ENCODE results near the gene SCARF1.

Gene SCARF1

DNA sequence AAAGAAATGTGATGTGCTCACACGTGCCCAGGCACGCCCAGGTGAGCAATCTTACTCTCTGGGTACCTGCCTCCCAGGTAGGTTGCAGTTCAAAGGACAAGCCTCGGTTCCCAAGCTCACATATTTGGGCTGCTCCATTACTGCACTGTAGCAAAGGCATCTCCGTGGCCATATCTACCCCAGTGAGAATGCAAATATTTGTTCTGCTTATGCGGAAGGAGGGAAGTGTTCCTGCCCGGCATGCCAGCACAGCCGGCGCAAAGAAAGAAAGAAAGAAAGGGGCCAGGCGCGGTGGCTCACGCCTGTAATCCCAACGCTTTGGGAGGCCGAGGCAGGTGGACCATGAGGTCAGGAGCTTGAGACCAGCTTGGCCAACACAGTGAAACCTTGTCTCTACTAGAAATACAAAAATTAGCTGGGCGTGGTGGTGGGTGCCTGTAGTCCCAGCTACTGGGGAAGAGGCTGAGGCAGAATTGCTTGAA lies 47.6 kb downstream of the SCARF1 start:
- no peak for DNase-seq

DNA sequence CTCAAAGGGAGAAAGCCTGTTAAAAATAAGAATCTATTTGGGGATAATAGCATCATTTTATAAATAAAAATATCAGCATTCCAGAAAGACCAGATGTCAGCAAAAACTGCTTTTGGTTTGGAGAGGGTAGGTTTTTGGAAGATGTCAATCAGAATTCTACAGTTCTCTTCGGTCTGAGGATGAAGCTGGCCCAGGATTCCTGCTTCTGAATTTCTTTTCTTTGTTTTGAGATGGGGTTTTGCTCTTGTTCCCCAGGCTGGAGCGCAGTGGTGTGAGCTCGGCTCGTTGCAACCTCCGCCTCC lies 52.0 kb downstream of the SCARF1 start:
- no peak for DNase-seq

DNA sequence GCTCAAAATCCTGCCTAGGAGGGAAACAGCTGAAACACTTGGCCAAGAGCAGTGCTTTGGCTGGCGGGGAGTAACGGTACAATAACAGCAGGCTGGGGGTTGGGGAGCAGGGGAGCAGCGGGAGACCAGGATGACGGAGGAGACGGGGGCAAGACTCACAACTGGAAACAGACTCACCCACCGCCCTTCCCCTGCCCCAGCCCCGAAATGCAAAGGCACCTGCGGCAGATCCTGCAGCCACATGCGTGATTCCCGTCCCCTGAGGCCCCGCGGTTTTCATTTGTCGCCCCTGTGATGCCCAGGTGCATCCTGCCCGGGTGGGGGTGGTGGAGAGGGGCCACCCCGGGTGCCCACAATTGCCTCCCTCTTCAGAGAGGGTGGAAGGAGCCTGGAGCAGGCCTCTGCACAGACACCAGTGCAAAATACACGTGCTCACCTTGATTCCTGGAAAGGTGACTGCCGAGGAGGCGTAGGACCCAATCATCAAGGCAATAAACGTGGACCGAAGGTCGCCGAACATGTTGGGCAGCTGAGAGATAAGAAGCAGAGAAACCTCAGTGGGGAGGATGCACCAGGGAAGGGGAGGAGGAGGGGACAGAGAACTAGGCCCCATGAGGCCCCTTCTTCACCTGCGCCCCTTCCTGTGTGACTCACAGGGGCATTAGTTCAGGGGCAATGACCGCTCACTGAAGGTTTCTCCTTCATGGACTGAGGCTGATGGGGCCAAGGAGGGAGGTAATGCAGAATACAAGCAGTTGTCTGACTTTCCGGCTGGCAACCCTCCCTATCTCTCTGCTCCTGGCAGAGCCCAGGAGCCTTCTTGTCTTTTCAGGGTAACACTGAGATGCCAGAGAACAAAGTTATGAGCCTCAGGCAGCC lies 52.5 kb downstream of the SCARF1 start:
- DNase-seq: no peak

DNA sequence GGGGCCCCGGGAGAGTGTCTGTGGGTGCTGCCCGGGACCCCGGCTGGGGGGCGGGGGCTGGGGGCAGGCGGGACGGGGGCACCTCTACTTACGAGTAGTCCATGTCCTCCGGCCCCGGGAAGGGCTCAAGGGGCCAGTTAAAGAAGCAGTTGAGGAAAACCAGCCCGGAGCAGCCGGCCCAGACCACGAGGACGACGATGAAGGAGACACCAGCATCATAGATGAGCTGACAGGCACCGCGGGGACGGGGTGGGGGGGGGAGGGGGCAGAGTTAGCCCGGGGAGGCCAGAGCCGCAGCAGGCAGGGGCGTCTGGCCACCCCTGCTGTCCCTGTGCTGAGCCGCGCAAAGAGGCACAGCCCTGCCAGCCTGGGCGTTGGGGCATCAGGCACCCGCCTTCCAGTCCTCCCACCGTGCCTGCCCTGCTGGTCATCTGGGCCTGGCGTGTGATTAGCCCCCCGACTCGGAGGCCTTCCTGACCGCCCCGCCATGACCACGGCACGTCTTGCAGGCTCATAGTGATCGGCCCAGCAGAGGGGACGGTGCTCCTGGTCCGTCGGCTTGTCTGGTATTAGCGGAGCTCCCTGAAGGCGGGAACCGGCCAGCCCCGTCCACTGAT lies 54.0 kb downstream of the SCARF1 start:
- no peak for DNase-seq

DNA sequence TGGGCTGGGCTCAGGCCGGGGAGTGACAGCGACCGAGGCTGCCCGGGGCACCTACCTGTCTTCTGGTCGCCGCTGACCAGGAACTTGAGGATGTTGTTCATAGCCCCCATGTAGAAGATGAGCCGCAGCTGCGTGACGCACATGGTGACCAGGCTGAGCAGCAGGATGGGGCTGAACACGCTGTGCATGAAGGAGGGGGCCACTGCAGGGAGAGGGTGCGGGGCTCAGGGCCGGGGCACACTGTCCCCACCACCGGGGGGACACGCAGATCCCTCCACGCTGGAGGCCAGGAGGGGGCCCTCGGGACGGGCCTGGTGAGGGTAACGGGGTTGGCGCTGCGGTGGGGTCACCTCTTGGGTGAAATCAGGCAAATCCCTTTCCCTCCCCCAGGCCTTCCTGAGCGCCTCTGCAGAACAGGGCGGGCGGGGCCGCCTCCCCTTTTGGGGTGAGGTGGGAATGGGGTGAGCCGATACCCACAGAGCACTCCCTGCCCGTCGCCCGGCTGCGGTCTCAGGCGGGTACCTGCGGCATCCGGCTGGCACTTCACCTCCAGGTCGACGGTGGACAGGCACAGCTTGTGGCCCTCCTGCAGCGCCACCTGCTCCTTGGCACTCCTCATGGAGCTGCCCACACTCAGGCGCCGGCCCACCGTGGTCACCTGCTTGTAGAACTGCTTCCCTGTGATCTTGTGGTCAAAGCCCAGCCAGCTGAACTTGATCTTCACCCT lies 54.6 kb downstream of the SCARF1 start:
- DNase-seq: no peak

DNA sequence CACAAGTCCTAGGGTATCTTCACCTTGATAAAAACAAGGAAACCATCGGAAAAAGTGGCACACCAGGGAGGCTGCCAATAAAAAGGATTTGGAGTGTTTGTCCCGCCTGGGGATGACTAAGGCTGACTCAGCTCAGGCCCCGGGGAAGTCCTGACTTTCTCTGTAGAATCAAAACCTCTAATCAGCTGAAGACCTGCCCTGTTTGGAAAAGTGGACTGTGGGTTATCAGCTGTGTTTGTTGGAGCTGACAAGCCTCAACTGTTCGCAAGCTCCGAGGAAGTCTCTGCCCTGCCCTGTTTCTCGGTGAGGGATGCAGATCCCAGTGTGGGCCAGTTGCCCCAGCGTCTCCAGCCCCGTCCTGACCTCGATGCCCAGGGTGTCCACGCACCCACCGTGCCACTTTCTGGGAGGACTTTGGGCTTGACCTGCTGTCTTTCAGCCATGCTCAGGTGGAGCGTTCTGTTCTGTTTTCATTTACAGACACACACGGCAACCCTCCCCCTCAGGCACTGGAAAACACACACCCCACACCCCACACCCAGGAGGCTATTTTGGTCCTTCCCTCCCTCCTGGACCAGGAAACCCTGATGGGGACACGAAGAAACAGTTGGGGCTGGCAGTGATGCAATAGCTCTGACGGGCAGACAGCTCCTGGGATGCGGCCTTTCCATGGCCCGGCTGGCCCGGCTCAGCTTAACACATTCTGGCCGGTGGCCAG lies 55.3 kb downstream of the SCARF1 start:
- peak; percentile 67 to 88 for DNase-seq

DNA sequence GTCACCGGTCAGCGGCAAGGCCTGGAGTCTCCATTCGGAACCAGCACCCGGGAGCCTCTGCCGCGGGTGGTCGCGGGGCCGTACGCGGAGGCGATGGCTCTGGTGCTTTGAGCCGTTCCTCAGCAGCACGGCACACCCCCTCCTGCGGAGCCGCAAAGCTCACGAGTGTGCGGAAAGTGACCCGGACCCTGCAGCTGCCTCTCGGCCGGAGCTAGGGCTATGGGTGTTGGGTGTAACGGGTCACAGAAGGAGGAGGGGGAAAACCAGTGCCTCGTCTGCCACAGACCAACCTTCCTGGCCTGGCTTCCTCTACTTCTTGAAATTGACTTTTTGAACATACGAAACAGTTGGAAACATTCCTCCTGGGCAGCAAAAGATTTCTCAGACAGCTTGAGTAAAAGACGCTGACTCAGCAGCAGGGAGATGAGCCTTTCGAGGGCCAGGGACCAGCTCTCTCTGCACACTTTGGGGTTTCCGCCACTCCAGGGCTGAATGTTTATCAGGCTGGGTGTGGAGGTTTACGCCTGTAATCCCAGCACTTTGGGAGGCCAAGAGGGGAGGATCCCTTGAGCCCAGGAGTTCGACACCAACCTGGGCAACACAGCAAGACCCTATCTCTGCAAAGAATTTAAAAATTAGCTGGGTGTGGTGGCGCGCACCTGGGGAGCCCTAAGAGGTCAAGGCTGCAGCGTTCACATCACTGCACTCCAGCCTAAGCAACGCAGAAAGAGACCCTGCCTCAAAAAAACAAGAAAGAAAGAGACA lies 56.5 kb downstream of the SCARF1 start:
- DNase-seq: no peak

DNA sequence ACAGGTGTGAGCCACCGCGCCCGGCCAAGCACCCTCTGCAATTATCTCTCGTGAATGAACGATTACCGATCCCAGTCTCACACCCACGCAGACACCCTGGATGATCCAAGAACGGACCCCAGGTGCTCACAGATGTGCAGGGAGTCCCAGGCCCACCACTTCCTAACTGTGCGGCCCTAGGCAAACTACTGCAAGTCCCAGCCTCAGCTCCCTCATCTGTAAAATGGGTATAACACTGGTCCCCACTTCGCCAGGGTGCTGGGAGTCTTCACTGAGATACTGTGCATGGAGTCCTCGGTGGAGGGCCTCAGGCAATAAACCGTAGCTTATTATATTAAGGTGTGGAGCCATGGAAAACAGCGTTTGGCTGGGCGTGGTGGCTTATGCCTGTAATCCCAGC lies 61.4 kb downstream of the SCARF1 start:
- no peak for DNase-seq

All from SW 1271 (cell line).